Stimulated activated CD4-positive, alpha-beta T cell treated with anti-CD3 and anti-CD28 coated beads, Interleukin-12 subunit alpha, Interleukin-12 subunit beta, amount 100 ng/mL, for 4 hours (primary cell): ENCODE results near the gene ABCG2.
A peak's percentile ranks its signal among the peaks of the same experiment; 100 is the strongest.

Experiments used
- DNase-seq: peaks from one replicate; pipeline ENCODE4 v3.0.0-alpha.2; 2020

Gene ABCG2

GRCh38 chr4:88158489-88159228, at the start of gene ABCG2:
Gene ABCG2, minus strand, starts transcription at chr4:88158639. Its CDS starts 18,644 bp downstream, at chr4:88139995.
- peak; percentile 31 for DNase-seq

- DNase-seq = no peak
Observed at GRCh38 chr4:88208156-88208555, 49.7 kb upstream of the ABCG2 start.

GRCh38 chr4:88207171-88207570, 48.7 kb upstream of the ABCG2 start:
- no peak for DNase-seq

- DNase-seq = no peak
Observed at GRCh38 chr4:88204882-88205281, 46.4 kb upstream of the ABCG2 start.

- DNase-seq = no peak
Observed at GRCh38 chr4:88202443-88202842, 44.0 kb upstream of the ABCG2 start.

- no peak for DNase-seq
Observed at GRCh38 chr4:88200186-88200585, 41.7 kb upstream of the ABCG2 start.

GRCh38 chr4:88196523-88197185, 38.2 kb upstream of the ABCG2 start:
- no peak for DNase-seq

GRCh38 chr4:88196013-88196365, 37.5 kb upstream of the ABCG2 start:
- no peak for DNase-seq

- DNase-seq = no peak
Observed at GRCh38 chr4:88195328-88196012, 37.0 kb upstream of the ABCG2 start.

- DNase-seq = no peak
Observed at GRCh38 chr4:88191404-88191803, 33.0 kb upstream of the ABCG2 start.

- DNase-seq = no peak
Observed at GRCh38 chr4:88189881-88190585, 31.6 kb upstream of the ABCG2 start.

- no peak for DNase-seq
Observed at GRCh38 chr4:88189418-88189738, 30.9 kb upstream of the ABCG2 start.

GRCh38 chr4:88188738-88189417, 30.4 kb upstream of the ABCG2 start:
- no peak for DNase-seq

GRCh38 chr4:88187766-88188165, 29.3 kb upstream of the ABCG2 start:
- no peak for DNase-seq

- no peak for DNase-seq
Observed at GRCh38 chr4:88185906-88186305, 27.5 kb upstream of the ABCG2 start.

- no peak for DNase-seq
Observed at GRCh38 chr4:88179261-88179660, 20.8 kb upstream of the ABCG2 start.

GRCh38 chr4:88178626-88179231, 20.3 kb upstream of the ABCG2 start:
- DNase-seq = no peak

GRCh38 chr4:88177983-88178625, 19.7 kb upstream of the ABCG2 start:
- DNase-seq = no peak

- no peak for DNase-seq
Observed at GRCh38 chr4:88172987-88173386, 14.5 kb upstream of the ABCG2 start.

GRCh38 chr4:88171206-88171605, 12.8 kb upstream of the ABCG2 start:
- no peak for DNase-seq

GRCh38 chr4:88169298-88169697, 10.9 kb upstream of the ABCG2 start:
- DNase-seq = no peak

- no peak for DNase-seq
Observed at GRCh38 chr4:88166608-88167007, 8.2 kb upstream of the ABCG2 start.
